Eye (tissue), 1 donor: ENCODE measurements around the gene OCA2.
"Not testable (repeated sequence)": the region's sequence is repeated elsewhere in the genome, so short reads cannot be mapped to it uniquely, and the experiment has no call there.

ENCODE experiments used
- DNase-seq: peaks from one replicate; pipeline ENCODE4 v3.0.0-alpha.2; 2015

The OCA2 gene

GRCh38 chr15:27762471-27762870 is 336.6 kb downstream of the OCA2 start:
- no peak for DNase-seq

DNA sequence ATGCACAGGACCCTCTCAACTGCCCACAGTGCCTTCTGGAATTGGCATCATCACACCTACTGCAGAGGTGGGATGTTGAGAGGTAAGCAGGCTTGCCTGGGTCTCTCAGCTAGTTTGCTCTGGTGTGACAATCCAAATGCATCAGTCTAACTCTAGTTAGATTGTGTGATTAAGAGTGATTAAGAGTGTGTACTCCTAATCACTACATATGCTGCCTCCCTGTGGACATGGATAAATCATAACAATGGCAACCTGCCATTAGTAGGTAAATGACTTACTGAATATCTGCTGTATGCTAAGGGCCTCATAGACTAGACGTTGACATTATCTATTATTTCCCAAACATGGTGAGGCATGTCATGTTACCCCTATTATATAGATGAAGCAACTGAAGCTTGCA is 342.1 kb downstream of the OCA2 start:
- DNase-seq, result no peak

GRCh38 chr15:27752691-27753090 is 346.4 kb downstream of the OCA2 start:
- DNase-seq, result no peak

- no peak for DNase-seq
These were observed 351.1 kb downstream of the OCA2 start for GRCh38 chr15:27747997-27748396.

DNA sequence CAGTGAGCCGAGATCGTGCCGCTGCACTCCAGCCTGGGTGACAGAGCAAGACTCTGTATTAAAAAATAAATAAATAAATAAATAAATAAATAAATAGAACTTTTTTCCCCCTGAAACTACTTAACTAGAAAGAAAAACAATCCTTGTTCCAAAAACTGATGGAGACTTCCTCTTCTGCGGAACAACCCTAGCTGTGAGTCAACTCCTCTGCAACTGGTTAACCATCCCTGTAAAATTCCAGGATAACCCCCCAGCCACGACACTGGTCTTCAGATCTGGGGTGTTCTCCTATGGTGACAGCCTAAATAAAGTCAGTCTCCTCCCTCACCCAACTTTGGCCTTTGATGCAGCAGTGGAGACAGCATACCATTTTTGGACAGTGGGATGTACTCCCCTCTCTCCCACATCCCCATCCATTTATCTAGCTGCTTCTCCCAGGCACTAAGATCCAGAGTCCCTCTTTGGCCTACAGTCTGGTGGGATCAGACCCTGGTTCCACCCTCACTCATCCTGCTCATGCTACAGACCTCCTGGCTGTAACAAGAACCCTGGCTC is 352.6 kb downstream of the OCA2 start:
- DNase-seq, result no peak

GRCh38 chr15:27744641-27745040 is 354.5 kb downstream of the OCA2 start:
- DNase-seq, result no peak

DNA sequence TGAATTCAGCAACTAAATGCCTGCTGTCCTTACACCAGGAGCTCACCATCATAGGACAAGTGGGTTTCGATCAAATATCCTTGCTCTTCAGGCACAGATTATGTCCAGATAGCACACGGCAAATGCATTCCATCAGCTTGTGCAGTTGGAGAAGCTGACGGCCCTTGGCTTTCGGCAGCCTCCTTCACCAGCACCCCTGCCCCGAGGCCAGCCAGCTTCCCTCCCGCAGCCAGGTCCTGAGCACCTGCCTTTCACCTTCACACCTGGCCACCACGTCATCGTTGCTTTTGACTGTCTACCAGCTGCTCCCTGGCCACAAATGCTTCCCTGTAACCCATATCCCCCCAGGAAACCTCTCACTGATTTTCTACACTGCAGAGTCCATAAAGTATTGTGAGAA is 355.5 kb downstream of the OCA2 start:
- no peak for DNase-seq

GRCh38 chr15:27742751-27743477 is 356.2 kb downstream of the OCA2 start:
- no peak for DNase-seq

- no peak for DNase-seq
These were observed 357.8 kb downstream of the OCA2 start for GRCh38 chr15:27741226-27741860.

GRCh38 chr15:27734785-27735495 is 364.2 kb downstream of the OCA2 start:
- no peak for DNase-seq

DNA sequence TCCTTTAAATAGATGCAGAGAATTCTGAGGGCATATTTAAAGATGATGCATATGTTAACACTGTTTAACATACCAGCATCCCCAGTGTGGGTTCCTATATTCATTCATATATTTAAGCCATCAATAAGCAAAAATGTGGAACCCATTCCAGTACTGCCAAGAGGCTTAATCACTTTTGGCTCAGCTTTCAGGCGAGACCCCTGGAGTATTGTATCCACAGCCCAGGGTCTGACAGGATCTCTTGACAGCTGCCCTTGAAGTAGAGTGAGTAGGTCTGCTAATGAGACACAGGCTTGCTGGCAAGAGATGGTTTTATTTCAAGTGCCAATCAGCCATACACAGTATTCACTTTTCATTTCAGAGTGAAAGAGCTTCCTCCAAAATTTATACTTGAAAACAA is 367.3 kb downstream of the OCA2 start:
- peak; percentile 41 for DNase-seq

- DNase-seq, result no peak
These were observed 368.2 kb downstream of the OCA2 start for GRCh38 chr15:27730868-27731267.

GRCh38 chr15:27725731-27726130 is 373.4 kb downstream of the OCA2 start:
- DNase-seq, result no peak

GRCh38 chr15:27723821-27724220 is 375.3 kb downstream of the OCA2 start:
- DNase-seq, result peak; percentile 52

DNA sequence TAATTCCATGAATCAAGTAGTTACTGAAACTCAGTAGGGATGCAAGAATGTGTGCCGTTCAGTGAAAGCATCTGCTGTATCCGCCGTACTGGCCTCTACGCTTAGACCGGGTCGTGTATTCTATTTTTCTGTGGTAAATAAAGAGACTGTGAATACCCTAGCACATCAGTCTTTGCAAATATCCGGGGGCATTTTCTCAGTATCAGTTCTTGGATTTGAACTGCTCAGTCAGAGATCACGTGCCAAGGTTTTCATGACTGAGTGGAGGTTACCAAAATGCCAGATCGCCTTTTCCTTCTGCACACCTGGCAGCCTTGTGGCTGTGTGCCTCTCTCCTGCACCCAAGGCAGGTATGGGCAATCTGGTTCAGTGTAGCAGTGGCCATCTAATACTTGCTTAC is 377.0 kb downstream of the OCA2 start:
- no peak for DNase-seq

- DNase-seq, result no peak
These were observed 384.4 kb downstream of the OCA2 start for GRCh38 chr15:27714675-27715074.

- not testable (repeated sequence) for DNase-seq
These were observed 385.3 kb downstream of the OCA2 start for GRCh38 chr15:27713850-27714249.

DNA sequence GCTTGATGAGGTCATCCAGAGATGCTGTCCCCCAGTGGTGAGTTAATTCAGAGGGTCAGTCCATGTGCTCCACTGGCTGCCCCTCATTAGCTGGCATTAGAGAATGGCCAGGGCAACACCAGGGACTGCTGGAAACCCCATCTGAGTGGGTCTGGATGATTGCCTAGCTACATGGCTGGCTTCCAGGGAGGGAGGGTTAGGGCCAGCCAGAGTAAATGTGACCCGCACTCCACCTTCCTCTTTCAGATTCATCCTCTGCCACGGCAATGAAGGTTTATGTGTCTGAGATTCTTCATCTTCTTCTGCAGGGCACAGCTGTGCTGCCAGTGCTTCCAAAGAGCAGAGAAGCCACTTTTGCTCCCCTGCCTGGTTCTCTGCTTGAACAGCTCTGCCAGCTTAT is 391.9 kb downstream of the OCA2 start:
- DNase-seq, result peak; percentile 21

DNA sequence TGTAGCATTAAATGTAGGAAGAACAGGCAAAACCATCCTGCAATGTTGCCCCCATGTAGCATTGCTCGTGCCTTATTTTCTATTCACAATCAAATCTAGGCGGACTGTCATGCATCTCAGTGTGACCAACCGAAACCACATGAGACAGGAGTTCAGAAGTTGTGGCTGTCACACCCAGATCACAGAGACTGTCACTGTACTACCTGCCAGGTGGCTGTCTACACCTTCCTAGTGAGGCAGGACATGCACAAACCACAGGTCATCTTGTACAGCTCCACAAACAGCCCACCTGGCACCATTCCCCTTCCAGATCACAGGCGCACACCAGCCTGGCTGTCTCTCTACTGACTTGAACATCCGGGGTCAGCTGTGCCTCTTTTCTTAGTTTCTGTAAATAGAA is 392.8 kb downstream of the OCA2 start:
- no peak for DNase-seq

- DNase-seq, result peak; percentile 47
These were observed 394.1 kb downstream of the OCA2 start for GRCh38 chr15:27705056-27705455.
